ENCODE results near the gene KCTD17. TPM values are rescaled to one million over a fixed set of nuclear protein-coding genes. Genes with fewer than 3 reads are reported as not detected.
A peak's percentile ranks its signal among the peaks of the same experiment; 100 is the strongest.

KCTD17 gene
- total and polyA plus RNA-seq, 2 donors (not counting 1 experiment from before 2014, with no cell fraction given): 10.6 to 19.3 TPM

GRCh38 chr22:37090920-37091695, 39.6 kb downstream of the KCTD17 start:
- Histone ChIP-seq H3K4me1 (ENCODE audit: control insufficient read depth, extremely low read depth, insufficient read depth, low read length) (no peaks in the 10 kb centered on the region), H2AFZ (ENCODE audit: low read length) (no peak overlapping the region), H3K79me2 (ENCODE audit: control insufficient read depth, insufficient read depth, low read length) (no peaks in the 10 kb centered on the region), H3K36me3 (ENCODE audit: control insufficient read depth, insufficient read depth, low read length) (no peaks in the 10 kb centered on the region), H3K4me3 (replicated peaks in 1 of 4; ENCODE audit: control extremely low read depth in 1 of 4, insufficient read depth in 1 of 4, low read depth in 3 of 4, low read length in 4 of 4) (no peak overlapping the region), H3K9ac (ENCODE audit: insufficient read depth, low read length) (no peak overlapping the region), H4K20me1 (ENCODE audit: control insufficient read depth, extremely low read depth, insufficient read depth, low read length) (no peaks in the 10 kb centered on the region), H3K4me2 (ENCODE audit: extremely low read depth, insufficient read depth, low read length) (no peak overlapping the region), H3K27me3 (ENCODE audit: control insufficient read depth, insufficient read depth, low read length) (peaks cover 6% of the 10 kb centered on the region), H3K9me3 (ENCODE audit: control insufficient read depth, insufficient read depth, low read depth, low read length) (no peaks in the 10 kb centered on the region), H3K27ac (ENCODE audit: insufficient read depth, low read length) (no peak overlapping the region)
- TF ChIP-seq EZH2 (IDR thresholded peaks at IDR 0.05; ENCODE audit: low read length, missing control alignments): no peak
- TF ChIP-seq, protein P1, sequence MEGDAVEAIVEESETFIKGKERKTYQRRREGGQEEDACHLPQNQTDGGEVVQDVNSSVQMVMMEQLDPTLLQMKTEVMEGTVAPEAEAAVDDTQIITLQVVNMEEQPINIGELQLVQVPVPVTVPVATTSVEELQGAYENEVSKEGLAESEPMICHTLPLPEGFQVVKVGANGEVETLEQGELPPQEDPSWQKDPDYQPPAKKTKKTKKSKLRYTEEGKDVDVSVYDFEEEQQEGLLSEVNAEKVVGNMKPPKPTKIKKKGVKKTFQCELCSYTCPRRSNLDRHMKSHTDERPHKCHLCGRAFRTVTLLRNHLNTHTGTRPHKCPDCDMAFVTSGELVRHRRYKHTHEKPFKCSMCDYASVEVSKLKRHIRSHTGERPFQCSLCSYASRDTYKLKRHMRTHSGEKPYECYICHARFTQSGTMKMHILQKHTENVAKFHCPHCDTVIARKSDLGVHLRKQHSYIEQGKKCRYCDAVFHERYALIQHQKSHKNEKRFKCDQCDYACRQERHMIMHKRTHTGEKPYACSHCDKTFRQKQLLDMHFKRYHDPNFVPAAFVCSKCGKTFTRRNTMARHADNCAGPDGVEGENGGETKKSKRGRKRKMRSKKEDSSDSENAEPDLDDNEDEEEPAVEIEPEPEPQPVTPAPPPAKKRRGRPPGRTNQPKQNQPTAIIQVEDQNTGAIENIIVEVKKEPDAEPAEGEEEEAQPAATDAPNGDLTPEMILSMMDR (conservative IDR thresholded peaks at IDR 0.05 in 1 of 2, IDR thresholded peaks at IDR 0.05 in 1 of 2; ENCODE audit: low read depth in 1 of 2, low read length in 2 of 2): no peak
- DNase-seq (ENCODE audit: low read depth in 2 of 2): peak in 1 of 2 donors; percentile 9

- no peak overlapping the region for H3K4me3 ChIP-seq (replicated peaks in 1 of 4; ENCODE audit: control extremely low read depth in 1 of 4, insufficient read depth in 1 of 4, low read depth in 3 of 4, low read length in 4 of 4)
- no peak overlapping the region for H2AFZ ChIP-seq (ENCODE audit: low read length)
- H3K36me3 ChIP-seq (ENCODE audit: control insufficient read depth, insufficient read depth, low read length): no peaks in the 10 kb centered on the region
- H3K79me2 ChIP-seq (ENCODE audit: control insufficient read depth, insufficient read depth, low read length): no peaks in the 10 kb centered on the region
- no peak overlapping the region for H3K9ac ChIP-seq (ENCODE audit: insufficient read depth, low read length)
- TF ChIP-seq EZH2 (IDR thresholded peaks at IDR 0.05; ENCODE audit: low read length, missing control alignments): no peak
- TF ChIP-seq, protein P1 (conservative IDR thresholded peaks at IDR 0.05 in 1 of 2, IDR thresholded peaks at IDR 0.05 in 1 of 2; ENCODE audit: low read depth in 1 of 2, low read length in 2 of 2): no peak
- H3K9me3 ChIP-seq (ENCODE audit: control insufficient read depth, insufficient read depth, low read depth, low read length): no peaks in the 10 kb centered on the region
- no peaks in the 10 kb centered on the region for H4K20me1 ChIP-seq (ENCODE audit: control insufficient read depth, extremely low read depth, insufficient read depth, low read length)
- H3K27me3 ChIP-seq (ENCODE audit: control insufficient read depth, insufficient read depth, low read length): peaks cover 9% of the 10 kb centered on the region
- DNase-seq (ENCODE audit: low read depth in 2 of 2): no peak
- H3K27ac ChIP-seq (ENCODE audit: insufficient read depth, low read length): no peak overlapping the region
- H3K4me2 ChIP-seq (ENCODE audit: extremely low read depth, insufficient read depth, low read length): no peak overlapping the region
- no peaks in the 10 kb centered on the region for H3K4me1 ChIP-seq (ENCODE audit: control insufficient read depth, extremely low read depth, insufficient read depth, low read length)
Observed at GRCh38 chr22:37091994-37092393, 40.5 kb downstream of the KCTD17 start.

GRCh38 chr22:37092997-37093396, 41.5 kb downstream of the KCTD17 start:
- H3K27ac ChIP-seq (ENCODE audit: insufficient read depth, low read length): no peak overlapping the region
- H3K9me3 ChIP-seq (ENCODE audit: control insufficient read depth, insufficient read depth, low read depth, low read length): no peaks in the 10 kb centered on the region
- no peak overlapping the region for H3K9ac ChIP-seq (ENCODE audit: insufficient read depth, low read length)
- TF ChIP-seq, protein P1 (conservative IDR thresholded peaks at IDR 0.05 in 1 of 2, IDR thresholded peaks at IDR 0.05 in 1 of 2; ENCODE audit: low read depth in 1 of 2, low read length in 2 of 2): no peak
- no peak for TF ChIP-seq EZH2 (IDR thresholded peaks at IDR 0.05; ENCODE audit: low read length, missing control alignments)
- H3K36me3 ChIP-seq (ENCODE audit: control insufficient read depth, insufficient read depth, low read length): no peaks in the 10 kb centered on the region
- no peak overlapping the region for H2AFZ ChIP-seq (ENCODE audit: low read length)
- H3K4me1 ChIP-seq (ENCODE audit: control insufficient read depth, extremely low read depth, insufficient read depth, low read length): no peaks in the 10 kb centered on the region
- peaks cover 9% of the 10 kb centered on the region for H3K27me3 ChIP-seq (ENCODE audit: control insufficient read depth, insufficient read depth, low read length)
- DNase-seq (ENCODE audit: low read depth in 2 of 2): no peak
- H3K4me3 ChIP-seq (replicated peaks in 1 of 4; ENCODE audit: control extremely low read depth in 1 of 4, insufficient read depth in 1 of 4, low read depth in 3 of 4, low read length in 4 of 4): no peak overlapping the region
- H3K79me2 ChIP-seq (ENCODE audit: control insufficient read depth, insufficient read depth, low read length): no peaks in the 10 kb centered on the region
- H3K4me2 ChIP-seq (ENCODE audit: extremely low read depth, insufficient read depth, low read length): no peak overlapping the region
- H4K20me1 ChIP-seq (ENCODE audit: control insufficient read depth, extremely low read depth, insufficient read depth, low read length): no peaks in the 10 kb centered on the region
